GM13976 (cell line): ENCODE results near the gene PLCH1.

ENCODE experiments used
- DNase-seq: peaks from one replicate; pipeline ENCODE4 v3.0.0; 2012; ENCODE audit warnings: low spot score
- in situ Hi-C: fragments of 300-500 bp; cut with MboI; formaldehyde crosslinking; loops from one replicate; pipeline ENCODE4 v1.12.0; 2022; ENCODE audit warnings: low sequenced_read_pairs, mixed read lengths, inconsistent platforms; ENCODE audit not compliant: unreplicated experiment
- TF ChIP-seq, protein P1 (sequence below): IDR thresholded peaks from 2 replicates; pipeline ENCODE4 v1.5.1; 2012; ENCODE audit warnings: borderline replicate concordance, mild to moderate bottlenecking; ENCODE audit not compliant: insufficient read depth; ENCODE audit errors: extremely low read depth, missing control alignments, control extremely low read depth

The PLCH1 gene

DNA sequence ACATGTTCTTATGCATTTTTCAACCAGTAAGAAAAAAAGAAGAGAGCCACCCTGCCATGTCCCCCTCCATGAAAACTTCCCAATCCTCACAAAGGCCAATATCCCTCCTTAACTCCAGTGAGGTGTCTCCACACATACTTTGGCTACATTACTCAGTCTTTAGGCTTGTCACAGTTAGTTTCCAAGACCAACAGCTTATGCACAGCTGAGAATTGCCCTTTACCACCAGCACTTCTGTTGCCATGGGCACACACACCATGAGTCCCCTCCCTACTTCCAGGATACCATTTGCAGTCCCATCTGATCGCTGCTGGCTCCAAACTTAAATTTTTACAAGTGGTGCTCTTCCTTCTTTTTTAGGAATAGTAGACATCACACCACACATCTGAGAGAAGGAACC lies 301.1 kb downstream of the PLCH1 start:
- in situ Hi-C loops, result no loop called here
- DNase-seq, result no peak
- TF ChIP-seq, protein P1, sequence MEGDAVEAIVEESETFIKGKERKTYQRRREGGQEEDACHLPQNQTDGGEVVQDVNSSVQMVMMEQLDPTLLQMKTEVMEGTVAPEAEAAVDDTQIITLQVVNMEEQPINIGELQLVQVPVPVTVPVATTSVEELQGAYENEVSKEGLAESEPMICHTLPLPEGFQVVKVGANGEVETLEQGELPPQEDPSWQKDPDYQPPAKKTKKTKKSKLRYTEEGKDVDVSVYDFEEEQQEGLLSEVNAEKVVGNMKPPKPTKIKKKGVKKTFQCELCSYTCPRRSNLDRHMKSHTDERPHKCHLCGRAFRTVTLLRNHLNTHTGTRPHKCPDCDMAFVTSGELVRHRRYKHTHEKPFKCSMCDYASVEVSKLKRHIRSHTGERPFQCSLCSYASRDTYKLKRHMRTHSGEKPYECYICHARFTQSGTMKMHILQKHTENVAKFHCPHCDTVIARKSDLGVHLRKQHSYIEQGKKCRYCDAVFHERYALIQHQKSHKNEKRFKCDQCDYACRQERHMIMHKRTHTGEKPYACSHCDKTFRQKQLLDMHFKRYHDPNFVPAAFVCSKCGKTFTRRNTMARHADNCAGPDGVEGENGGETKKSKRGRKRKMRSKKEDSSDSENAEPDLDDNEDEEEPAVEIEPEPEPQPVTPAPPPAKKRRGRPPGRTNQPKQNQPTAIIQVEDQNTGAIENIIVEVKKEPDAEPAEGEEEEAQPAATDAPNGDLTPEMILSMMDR, result no peak

DNA sequence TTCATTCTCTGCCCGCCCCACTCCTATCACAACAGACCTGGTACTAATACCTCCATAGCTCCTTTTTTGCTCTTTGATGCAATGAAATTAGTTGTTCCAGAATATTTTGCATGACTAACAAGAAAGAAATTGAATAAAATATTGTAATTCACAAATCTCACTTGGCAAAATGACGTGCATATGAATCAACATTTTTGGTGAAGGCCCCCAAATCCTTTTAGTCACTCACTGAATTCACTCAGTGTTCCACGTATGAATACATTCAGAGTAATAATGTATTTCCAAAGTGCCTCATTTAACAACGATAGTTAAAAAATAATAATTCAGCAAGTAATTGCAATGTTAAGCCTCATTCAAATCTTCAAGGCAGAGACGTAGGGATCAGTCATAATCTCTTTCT lies 302.8 kb downstream of the PLCH1 start:
- in situ Hi-C loops, result no loop called here
- no peak for DNase-seq
- TF ChIP-seq, protein P1, result no peak

DNA sequence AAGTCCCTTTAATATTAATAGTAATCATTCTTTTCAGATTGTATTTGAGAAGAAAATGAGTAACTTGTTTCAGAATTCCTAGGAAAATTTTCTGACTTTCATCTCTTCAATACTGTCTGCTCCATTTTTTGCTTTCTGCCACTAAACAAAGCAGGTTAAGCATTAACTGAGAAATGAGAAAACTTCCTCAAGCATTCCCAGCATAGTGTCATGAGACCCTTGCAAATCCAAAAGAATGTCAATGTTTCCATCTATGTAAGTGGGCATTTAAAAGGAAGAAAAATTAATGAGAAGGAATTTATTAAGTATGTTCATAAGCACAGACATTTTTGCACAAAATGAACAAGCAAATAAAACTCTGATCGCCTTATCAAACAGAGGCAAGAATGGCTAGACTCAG lies 303.4 kb downstream of the PLCH1 start:
- TF ChIP-seq, protein P1, result no peak
- no peak for DNase-seq
- in situ Hi-C loops, result no loop called here

DNA sequence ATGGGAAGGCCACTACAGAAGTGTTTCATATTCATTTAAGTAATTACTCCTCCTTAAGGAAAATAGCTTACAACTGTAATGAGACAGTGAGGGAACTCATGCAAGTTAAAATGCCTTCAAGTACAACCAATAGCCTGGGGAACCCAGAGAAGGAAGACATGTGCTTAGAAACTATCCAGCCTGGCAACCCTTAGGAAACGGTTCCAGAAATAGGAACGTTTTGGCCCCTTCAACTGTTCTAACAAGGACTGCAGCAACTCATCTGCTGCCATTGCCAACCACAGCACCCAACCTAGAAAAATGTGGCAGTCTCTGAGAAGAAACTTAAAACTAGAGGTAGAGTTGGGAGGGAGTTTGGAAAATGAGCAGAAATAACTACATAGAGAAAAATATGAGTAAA lies 303.8 kb downstream of the PLCH1 start:
- no peak for DNase-seq
- TF ChIP-seq, protein P1, result no peak
- in situ Hi-C loops, result no loop called here

DNA sequence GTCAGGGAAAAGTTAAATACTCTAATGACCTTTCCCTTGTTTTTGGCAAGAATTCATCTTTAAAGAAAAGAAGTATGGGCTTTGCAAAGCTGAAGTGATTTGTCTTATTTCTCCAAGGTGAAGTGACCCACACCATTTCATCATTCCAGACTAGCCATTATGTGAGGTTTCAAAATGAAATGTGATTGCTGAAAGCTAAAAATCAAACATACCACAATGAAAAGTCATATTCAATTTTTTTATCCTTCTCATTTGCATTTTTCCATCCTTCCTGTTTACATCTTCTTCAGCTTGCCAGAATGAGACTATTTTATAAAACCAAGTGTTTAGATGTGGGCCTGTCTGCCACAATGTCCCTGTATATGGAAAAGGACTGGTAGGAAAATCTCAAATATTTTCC lies 309.1 kb downstream of the PLCH1 start:
- TF ChIP-seq, protein P1, result no peak
- in situ Hi-C loops, result no loop called here
- no peak for DNase-seq

DNA sequence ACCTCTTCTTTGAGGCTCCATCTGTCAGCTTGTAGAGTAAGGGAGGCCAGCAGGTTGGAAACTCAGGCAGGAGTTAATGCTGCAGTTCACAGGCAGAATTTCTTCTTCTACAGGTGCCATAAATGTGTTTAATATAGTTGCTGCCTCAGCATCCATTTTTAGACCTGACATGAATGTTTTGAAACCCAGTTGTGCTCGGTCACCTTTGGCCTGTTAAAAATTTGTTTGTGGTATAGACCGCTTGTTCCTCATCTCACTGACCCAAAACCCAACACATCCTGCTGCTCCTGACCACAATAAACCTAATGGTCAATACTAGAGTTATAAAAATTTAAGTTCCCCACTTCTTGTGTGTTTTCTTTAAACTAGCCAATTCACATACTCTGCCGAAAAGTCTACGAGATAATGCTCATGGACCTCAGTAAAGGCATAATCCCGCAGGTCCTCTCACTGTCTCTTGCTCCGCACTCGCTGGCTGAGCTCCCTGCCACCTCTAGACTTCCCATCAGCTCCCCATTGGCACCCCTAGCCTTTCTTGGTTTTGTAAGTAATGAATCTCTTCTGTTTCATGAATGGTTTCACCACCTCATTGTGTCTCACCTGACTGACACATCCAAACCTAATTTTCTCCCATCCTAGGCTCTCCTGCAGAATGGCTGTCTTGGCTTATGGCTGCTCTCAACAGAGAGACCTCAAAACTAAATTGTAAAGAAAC lies 312.9 kb downstream of the PLCH1 start:
- no peak for DNase-seq
- in situ Hi-C loops, result no loop called here
- TF ChIP-seq, protein P1, result no peak
